Spleen (tissue), 11 donors: ENCODE data around the gene OR13J1. TPM values are rescaled to one million over a fixed set of nuclear protein-coding genes. Genes with fewer than 3 reads are reported as not detected.

ENCODE experiments used
- DNase-seq: peaks from one replicate; pipeline ENCODE4 v3.0.0-alpha.2; 2020
- H3K27ac ChIP-seq, 8 donors: fragments of 200-600 bp; sonication (generic) in 7 of 8; 1 replicate in 4 of 8; 2 replicates in 4 of 8; pipeline versions ENCODE4 v1.5.0 to v1.8.0; 2016 to 2021; ENCODE audit warnings: inconsistent platforms in 4 of 8, mild to moderate bottlenecking in 4 of 8, moderate library complexity in 1 of 8
- H3K27me3 ChIP-seq, 7 donors: fragments of 200-600 bp; sonication (generic) in 6 of 7; replicated peaks in 1 of 7; 1 replicate in 4 of 7; 2 replicates in 3 of 7; pipeline versions ENCODE4 v1.5.0 to v1.8.0; 2016 to 2021; ENCODE audit warnings: inconsistent platforms in 3 of 7, mild to moderate bottlenecking in 1 of 7
- H3K36me3 ChIP-seq, 6 donors: fragments of 200-600 bp; sonication (generic) in 5 of 6; 1 replicate in 4 of 6; 2 replicates in 2 of 6; pipeline versions ENCODE4 v1.5.0 to v1.8.0; 2016 to 2021; ENCODE audit warnings: inconsistent platforms in 2 of 6
- H3K4me1 ChIP-seq, 6 donors: fragments of 200-600 bp; sonication (generic) in 5 of 6; 1 replicate in 3 of 6; 2 replicates in 3 of 6; pipeline versions ENCODE4 v1.5.0 to v1.8.0; 2016 to 2021; ENCODE audit warnings: inconsistent platforms in 3 of 6
- H3K4me3 ChIP-seq, 8 donors: fragments of 200-600 bp; sonication (generic) in 7 of 8; 1 replicate in 4 of 8; 2 replicates in 4 of 8; pipeline versions ENCODE4 v1.5.0 to v1.8.0; 2016 to 2021; ENCODE audit warnings: inconsistent platforms in 4 of 8, mild to moderate bottlenecking in 4 of 8, moderate library complexity in 2 of 8
- H3K9me3 ChIP-seq, 8 donors: fragments of 200-600 bp; sonication (generic) in 7 of 8; 1 replicate in 4 of 8; 2 replicates in 4 of 8; pipeline versions ENCODE4 v1.5.0 to v1.8.0; 2016 to 2021; ENCODE audit warnings: inconsistent platforms in 4 of 8
- POLR2A ChIP-seq, 3 donors: fragments of 450-650 bp; IDR thresholded peaks; one replicate each; pipeline ENCODE4 v1.5.1; 2017; ENCODE audit warnings: antibody characterized with exemption in 3 of 3, mild to moderate bottlenecking in 1 of 3
- POLR2AphosphoS5 ChIP-seq, 3 donors: sonication (generic); formaldehyde crosslinking; IDR thresholded peaks; one replicate each; pipeline ENCODE4 v1.5.1; 2017; ENCODE audit warnings: antibody characterized with exemption in 3 of 3
- WGBS, 5 donors: extraction: QIAGEN DNeasy Blood & Tissue Kit in 3 of 5; methylation state at CpG; one replicate each; pipeline versions ENCODE4 v1.1.5 to v1.1.7; 2013 to 2018; 5-methylcytosine and 5-hydroxymethylcytosine counted together
- intact Hi-C: fragments of 100-400 bp; cut with DNase I; formaldehyde crosslinking; loops from one replicate; pipeline ENCODE4 v1.15.0; 2023; ENCODE audit warnings: low total_unique reads
- polyA plus RNA-seq, 3 donors: library from polyadenylated mRNA; stranded (reverse); fragments of 200-250 nt; gene quantifications; one replicate each; pipeline ENCODE4 v1.2.1, GENCODE V29; 2013
- total RNA-seq, 7 donors: library from RNA; depleted of rRNA in 3 of 7; stranded (reverse); fragments of >200 nt in 3 of 7; fragmentation: NEBNext Ultra II Directional in 4 of 7; extraction: Animal tissue kit (Norgen Biotek cat#: 25700) in 4 of 7; gene quantifications; one replicate each; pipeline versions ENCODE4 v1.1.0 to v1.2.1, GENCODE V29; 2016 to 2021
- TF ChIP-seq, protein P1 (sequence below), 11 experiments: fragments of 200-600 bp in 7 of 11; fragments of 450-650 bp in 4 of 11; sonication (generic) in 4 of 11; IDR thresholded peaks in 8 of 11; conservative IDR thresholded peaks in 3 of 11; 1 replicate in 7 of 11; 2 replicates in 4 of 11; pipeline versions ENCODE4 v1.4.0 to v1.8.0; 2016 to 2021; ENCODE audit warnings: antibody characterized with exemption in 11 of 11, inconsistent platforms in 4 of 11, mild to moderate bottlenecking in 1 of 11
- donor health status: healthy with polysubstance abuse.
- donor health status: DM: no; HTN: no; CAD: no; lungs with moderate emphysema.
- donor health status: DM: no; HTN: no; CAD: no.
- donor health status: Bipolar disorder and iron deficiency.
- donor health status: healthy.
- donor health status: DM: no; HTN: no; CAD: no.
- donor health status: DM: yes; HTN: yes; CAD: no.

OR13J1 gene
- total and polyA plus RNA-seq, 10 donors, result not detected

DNA sequence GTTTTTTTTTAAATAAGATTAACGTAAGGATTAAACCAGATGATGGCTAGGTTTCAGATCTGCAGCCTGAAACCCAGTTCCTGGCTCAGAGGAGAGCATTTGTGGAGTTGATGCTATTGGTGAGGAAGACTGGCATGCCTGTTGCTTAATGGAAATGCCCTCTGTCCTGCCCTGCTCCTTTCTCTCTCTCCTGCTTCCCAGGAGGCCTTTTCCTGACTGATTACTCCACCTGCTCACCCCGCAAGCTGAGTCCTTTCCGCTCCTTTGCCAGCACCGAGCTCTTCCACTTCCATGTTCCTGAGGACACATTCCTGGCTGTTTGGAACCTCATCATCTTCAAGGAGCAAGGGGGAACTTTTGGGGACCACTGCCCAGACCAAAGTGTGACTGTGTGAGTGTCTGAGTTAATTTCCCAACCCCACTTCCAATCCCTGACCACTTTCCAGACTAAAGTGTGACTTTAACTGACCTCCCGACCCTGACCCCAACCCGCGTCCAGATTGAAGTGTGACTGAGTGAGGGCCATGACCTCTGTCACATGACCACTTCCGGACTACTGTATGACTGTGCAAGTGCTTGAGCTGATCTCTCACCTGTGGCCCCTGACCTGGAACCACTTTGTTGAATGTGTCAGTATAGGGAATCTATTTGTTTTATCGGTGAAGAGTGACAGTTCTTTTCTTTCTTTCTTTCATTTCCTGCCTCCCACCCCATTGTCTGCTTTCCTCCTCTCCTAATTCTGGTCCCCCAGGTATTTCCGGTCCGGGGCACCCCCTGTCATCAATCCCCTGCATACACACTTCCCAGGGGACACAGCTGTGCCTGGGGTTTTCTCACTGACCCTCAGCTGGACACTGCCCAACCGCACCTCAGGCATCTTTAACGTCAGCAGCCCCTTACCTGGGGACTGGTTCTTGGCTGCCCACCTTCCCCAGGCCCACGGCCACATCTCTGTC is 35.7 kb downstream of the OR13J1 start:
- TF ChIP-seq POLR2AphosphoS5 (IDR thresholded peaks at IDR 0.05), result no peak
- no peak for TF ChIP-seq POLR2A (IDR thresholded peaks at IDR 0.05)
- TF ChIP-seq, protein P1, sequence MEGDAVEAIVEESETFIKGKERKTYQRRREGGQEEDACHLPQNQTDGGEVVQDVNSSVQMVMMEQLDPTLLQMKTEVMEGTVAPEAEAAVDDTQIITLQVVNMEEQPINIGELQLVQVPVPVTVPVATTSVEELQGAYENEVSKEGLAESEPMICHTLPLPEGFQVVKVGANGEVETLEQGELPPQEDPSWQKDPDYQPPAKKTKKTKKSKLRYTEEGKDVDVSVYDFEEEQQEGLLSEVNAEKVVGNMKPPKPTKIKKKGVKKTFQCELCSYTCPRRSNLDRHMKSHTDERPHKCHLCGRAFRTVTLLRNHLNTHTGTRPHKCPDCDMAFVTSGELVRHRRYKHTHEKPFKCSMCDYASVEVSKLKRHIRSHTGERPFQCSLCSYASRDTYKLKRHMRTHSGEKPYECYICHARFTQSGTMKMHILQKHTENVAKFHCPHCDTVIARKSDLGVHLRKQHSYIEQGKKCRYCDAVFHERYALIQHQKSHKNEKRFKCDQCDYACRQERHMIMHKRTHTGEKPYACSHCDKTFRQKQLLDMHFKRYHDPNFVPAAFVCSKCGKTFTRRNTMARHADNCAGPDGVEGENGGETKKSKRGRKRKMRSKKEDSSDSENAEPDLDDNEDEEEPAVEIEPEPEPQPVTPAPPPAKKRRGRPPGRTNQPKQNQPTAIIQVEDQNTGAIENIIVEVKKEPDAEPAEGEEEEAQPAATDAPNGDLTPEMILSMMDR (IDR thresholded peaks at IDR 0.05 in 8 of 11, conservative IDR thresholded peaks at IDR 0.05 in 3 of 11), result no peak
- 77 to 86% (median 80%) methylated on average over 14 of the region's 14 CpGs for WGBS, 5 donors
- Histone ChIP-seq H3K4me1 (peaks cover 11 to 59% (median 37%) of the 10 kb centered on the region in 6 donors), H3K9me3 (no peaks in the 10 kb centered on the region), H3K27me3 (no peaks in the 10 kb centered on the region), H3K27ac (peak overlapping the region in 3 of 8 donors; percentile 22 to 30 (median 23)), H3K36me3 (no peaks in the 10 kb centered on the region), H3K4me3 (no peak overlapping the region)
- intact Hi-C loops, result no loop called here
- DNase-seq, result no peak

DNA sequence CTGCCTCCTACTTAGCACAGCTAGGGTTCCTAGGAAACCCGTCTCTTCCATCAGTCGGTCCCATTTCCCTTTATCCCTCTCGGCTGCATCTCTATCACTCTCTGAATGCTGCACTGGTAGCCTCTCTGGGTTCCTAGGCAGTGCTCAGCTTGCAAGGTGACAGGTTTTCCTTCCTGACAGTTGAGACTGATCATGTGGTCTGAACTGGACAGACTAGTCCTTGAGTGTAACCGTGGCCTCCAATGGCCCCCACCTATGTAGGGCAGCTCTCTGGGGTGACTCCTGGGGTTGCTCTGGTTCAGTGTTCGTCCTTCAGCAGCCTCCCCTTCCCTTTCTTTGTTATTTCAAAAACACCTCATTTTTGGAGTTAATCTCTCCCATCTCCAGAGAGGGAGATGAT is 37.4 kb downstream of the OR13J1 start:
- Histone ChIP-seq H3K4me3 (no peak overlapping the region), H3K4me1 (peaks cover 14 to 71% (median 43%) of the 10 kb centered on the region in 6 donors), H3K36me3 (no peaks in the 10 kb centered on the region), H3K9me3 (no peaks in the 10 kb centered on the region), H3K27me3 (no peaks in the 10 kb centered on the region), H3K27ac (peak overlapping the region in 1 of 8 donors; percentile 65)
- no peak for DNase-seq
- intact Hi-C loops, result no loop called here
- TF ChIP-seq POLR2AphosphoS5 (IDR thresholded peaks at IDR 0.05) (no peak), POLR2A (IDR thresholded peaks at IDR 0.05) (no peak)
- TF ChIP-seq, protein P1 (IDR thresholded peaks at IDR 0.05 in 8 of 11, conservative IDR thresholded peaks at IDR 0.05 in 3 of 11), result no peak
- 74 to 85% (median 76%) methylated on average over 5 of the region's 5 CpGs for WGBS, 5 donors

DNA sequence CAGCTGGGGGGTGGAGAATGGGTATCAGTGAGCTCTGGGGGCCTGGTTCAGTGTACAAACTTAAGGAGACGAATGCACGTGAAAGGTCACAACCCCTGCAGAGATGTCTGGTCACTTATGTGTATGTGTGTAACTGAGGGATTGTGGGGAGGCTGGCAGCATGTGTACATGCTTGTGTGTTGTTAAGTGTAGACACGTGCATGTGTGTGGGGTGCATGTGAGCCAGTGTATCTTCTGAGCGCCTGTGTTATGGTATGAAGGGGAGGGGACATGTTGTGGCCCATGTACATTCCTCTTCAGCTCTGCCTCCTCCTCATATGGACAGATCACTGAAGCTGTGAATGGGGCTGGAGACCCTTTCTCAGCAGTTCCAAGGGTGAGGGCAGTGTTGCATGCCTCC is 39.2 kb downstream of the OR13J1 start:
- no peaks in the 10 kb centered on the region for H3K27me3 ChIP-seq
- H3K4me1 ChIP-seq, result peaks cover 14 to 76% (median 47%) of the 10 kb centered on the region in 6 donors
- H3K27ac ChIP-seq, result no peak overlapping the region
- TF ChIP-seq POLR2A (IDR thresholded peaks at IDR 0.05) (no peak), POLR2AphosphoS5 (IDR thresholded peaks at IDR 0.05) (no peak)
- TF ChIP-seq, protein P1 (IDR thresholded peaks at IDR 0.05 in 8 of 11, conservative IDR thresholded peaks at IDR 0.05 in 3 of 11), result no peak
- 86 to 94% (median 89%) methylated on average over 4 of the region's 4 CpGs for WGBS, 5 donors
- H3K36me3 ChIP-seq, result no peaks in the 10 kb centered on the region
- no peaks in the 10 kb centered on the region for H3K9me3 ChIP-seq
- no peak overlapping the region for H3K4me3 ChIP-seq
- DNase-seq, result no peak
- intact Hi-C loops, result no loop called here

DNA sequence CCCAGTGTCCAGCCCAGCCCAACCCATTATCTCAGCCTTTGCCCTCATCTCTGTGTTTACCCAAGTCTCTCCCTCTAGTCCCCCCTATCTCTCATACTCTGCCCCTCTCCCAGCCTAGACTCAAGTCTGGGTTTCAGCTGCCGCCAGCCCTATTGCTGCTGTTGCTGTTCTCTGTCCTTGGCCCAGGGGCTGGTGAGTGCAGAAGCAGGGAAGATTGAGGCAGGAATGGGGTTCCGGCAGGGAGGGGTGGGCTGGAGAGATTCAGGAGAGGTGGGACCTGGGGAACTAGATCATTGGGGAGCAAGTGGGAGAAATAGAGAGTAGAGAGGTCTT is 40.5 kb downstream of the OR13J1 start:
- no peaks in the 10 kb centered on the region for H3K36me3 ChIP-seq
- peak overlapping the region; percentile 89 to 97 (median 94) for H3K27ac ChIP-seq
- peaks cover 10 to 66% (median 40%) of the 10 kb centered on the region in 6 donors for H3K4me1 ChIP-seq
- 72 to 82% (median 81%) methylated on average over 2 of the region's 2 CpGs for WGBS, 5 donors
- no peaks in the 10 kb centered on the region for H3K9me3 ChIP-seq
- peak overlapping the region in 7 of 8 donors; percentile 54 to 85 (median 67) for H3K4me3 ChIP-seq
- no peak for DNase-seq
- H3K27me3 ChIP-seq, result no peaks in the 10 kb centered on the region
- TF ChIP-seq POLR2A (IDR thresholded peaks at IDR 0.05), result no peak
- TF ChIP-seq, protein P1 (IDR thresholded peaks at IDR 0.05 in 8 of 11, conservative IDR thresholded peaks at IDR 0.05 in 3 of 11), result no peak
- no peak for TF ChIP-seq POLR2AphosphoS5 (IDR thresholded peaks at IDR 0.05)
- intact Hi-C loops, result no loop called here
